GM12873 (cell line): ENCODE data around the gene TRMT44.

Source experiments
- CTCF ChIP-seq: IDR thresholded peaks from 2 replicates; pipeline ENCODE4 v1.5.1; 2012; ENCODE audit warnings: low read depth, mild to moderate bottlenecking, moderate library complexity, low read length, control low read depth; ENCODE audit not compliant: insufficient read depth; ENCODE audit errors: missing control alignments

TRMT44 gene

GRCh38 chr4:8512510-8512909 lies 71.9 kb downstream of the TRMT44 start:
- no peak for TF ChIP-seq CTCF

GRCh38 chr4:8513931-8514330 lies 73.4 kb downstream of the TRMT44 start:
- no peak for TF ChIP-seq CTCF

- no peak for TF ChIP-seq CTCF
Measured at GRCh38 chr4:8514391-8514790, 73.8 kb downstream of the TRMT44 start.

- no peak for TF ChIP-seq CTCF
Measured at GRCh38 chr4:8515316-8516060, 74.9 kb downstream of the TRMT44 start.

GRCh38 chr4:8516061-8516573 lies 75.5 kb downstream of the TRMT44 start:
- no peak for TF ChIP-seq CTCF

GRCh38 chr4:8516996-8517550 lies 76.5 kb downstream of the TRMT44 start:
- TF ChIP-seq CTCF, result no peak

GRCh38 chr4:8517946-8518345 lies 77.4 kb downstream of the TRMT44 start:
- no peak for TF ChIP-seq CTCF
